BLaER1 treated with 17β-estradiol and CSF1 and Interleukin-3, amounts not matched to agents 10 nM and 100 nM (cell line): ENCODE measurements around the gene THUMPD3.

ENCODE experiments used
- H3K27ac ChIP-seq, 11 experiments: shearing (Covaris generic); formaldehyde crosslinking; 2 replicates each; pipeline ENCODE4 v1.8.1; 2022
- H3K27me3 ChIP-seq, 11 experiments: shearing (Covaris generic); formaldehyde crosslinking; 2 replicates each; pipeline ENCODE4 v1.8.1; 2022
- H3K36me3 ChIP-seq, 11 experiments: shearing (Covaris generic); formaldehyde crosslinking; 2 replicates each; pipeline ENCODE4 v1.8.1; 2022
- H3K4me1 ChIP-seq, 10 experiments: shearing (Covaris generic); formaldehyde crosslinking; 2 replicates each; pipeline ENCODE4 v1.8.1; 2022
- H3K4me2 ChIP-seq, 11 experiments: shearing (Covaris generic); formaldehyde crosslinking; 2 replicates each; pipeline ENCODE4 v1.8.1; 2022
- H3K4me3 ChIP-seq, 10 experiments: shearing (Covaris generic); formaldehyde crosslinking; 2 replicates each; pipeline ENCODE4 v1.8.1; 2022
- H3K9ac ChIP-seq, 11 experiments: shearing (Covaris generic); formaldehyde crosslinking; 2 replicates each; pipeline ENCODE4 v1.8.1; 2022
- H3K9me3 ChIP-seq, 11 experiments: shearing (Covaris generic); formaldehyde crosslinking; replicated peaks in 1 of 11; 2 replicates each; pipeline ENCODE4 v1.8.1; 2022
- H4K20me1 ChIP-seq, 11 experiments: shearing (Covaris generic); formaldehyde crosslinking; 2 replicates each; pipeline ENCODE4 v1.8.1; 2022
- Cebpa-rat ChIP-seq, 11 experiments: shearing (Covaris generic); IDR thresholded peaks; 2 replicates each; pipeline ENCODE4 v1.8.1; 2022

The THUMPD3 gene

GRCh38 chr3:9435316-9435715 lies 72.5 kb downstream of the THUMPD3 start:
- no peak overlapping the region for H3K4me3 ChIP-seq
- H3K4me1 ChIP-seq, result no peaks in the 10 kb centered on the region
- TF ChIP-seq Cebpa-rat (IDR thresholded peaks at IDR 0.05), result no peak
- H3K4me2 ChIP-seq, result no peak overlapping the region
- H3K27ac ChIP-seq, result no peak overlapping the region
- H3K9ac ChIP-seq, result no peak overlapping the region
- no peaks in the 10 kb centered on the region for H3K27me3 ChIP-seq
- peaks cover 30 to 100% (median 87%) of the 10 kb centered on the region in 11 experiments for H4K20me1 ChIP-seq
- H3K36me3 ChIP-seq, result peaks cover 99 to 100% (median 100%) of the 10 kb centered on the region in 11 experiments
- no peaks in the 10 kb centered on the region for H3K9me3 ChIP-seq
